H9 (cell line): ENCODE data around the gene VPS35L. TPM values are rescaled to one million over a fixed set of nuclear protein-coding genes. Genes with fewer than 3 reads are reported as not detected.
A peak's percentile ranks its signal among the peaks of the same experiment; 100 is the strongest.

Source experiments
- DNase-seq: peaks from one replicate; pipeline ENCODE4 v3.0.0-alpha.2; 2017
- H2AFZ ChIP-seq: one replicate; pipeline ENCODE4 v1.6.1; 2013; ENCODE audit warnings: mild to moderate bottlenecking, low read length, control low read depth, moderate library complexity
- H2AK5ac ChIP-seq: 2 replicates; pipeline ENCODE4 v1.6.1; 2013; ENCODE audit warnings: low read length, control low read depth, mixed read lengths; ENCODE audit not compliant: insufficient read length
- H2BK120ac ChIP-seq: one replicate; pipeline ENCODE4 v1.6.1; 2013; ENCODE audit warnings: low read depth, mild to moderate bottlenecking, low read length, control low read depth, inconsistent platforms; ENCODE audit not compliant: poor library complexity, severe bottlenecking
- H2BK12ac ChIP-seq: 2 replicates; pipeline ENCODE4 v1.6.1; 2013; ENCODE audit warnings: low read length, control low read depth, mixed read lengths, low read depth; ENCODE audit not compliant: insufficient read length
- H2BK15ac ChIP-seq: 2 replicates; pipeline ENCODE4 v1.6.1; 2013; ENCODE audit warnings: low read depth, low read length, control low read depth
- H2BK20ac ChIP-seq: one replicate; pipeline ENCODE4 v1.6.1; 2013; ENCODE audit warnings: low read depth, mild to moderate bottlenecking, low read length, control low read depth, inconsistent platforms; ENCODE audit not compliant: poor library complexity, severe bottlenecking
- H2BK5ac ChIP-seq: 2 replicates; pipeline ENCODE4 v1.6.1; 2013; ENCODE audit warnings: low read length, control low read depth, mixed read lengths; ENCODE audit not compliant: insufficient read length
- H3K14ac ChIP-seq: 2 replicates; pipeline ENCODE4 v1.6.1; 2013; ENCODE audit warnings: low read length, control low read depth; ENCODE audit not compliant: insufficient read depth
- H3K18ac ChIP-seq: 2 replicates; pipeline ENCODE4 v1.6.1; 2013; ENCODE audit warnings: low read depth, mild to moderate bottlenecking, mixed read lengths, low read length, control low read depth; ENCODE audit not compliant: insufficient read length
- H3K23ac ChIP-seq: 2 replicates; pipeline ENCODE4 v1.6.1; 2013; ENCODE audit warnings: low read length, control low read depth, mixed read lengths, low read depth; ENCODE audit not compliant: insufficient read length
- H3K23me2 ChIP-seq: 2 replicates; pipeline ENCODE4 v1.6.1; 2013; ENCODE audit warnings: low read depth, mild to moderate bottlenecking, mixed read lengths, low read length, control low read depth; ENCODE audit not compliant: insufficient read length, poor library complexity, severe bottlenecking
- H3K27ac ChIP-seq: 2 replicates; pipeline ENCODE4 v1.5.1; 2013; ENCODE audit warnings: low read length, control low read depth, mixed read lengths, low read depth; ENCODE audit not compliant: insufficient read length
- H3K27me3 ChIP-seq: 2 replicates; pipeline ENCODE4 v1.6.1; 2013; ENCODE audit warnings: low read length, control low read depth, inconsistent platforms; ENCODE audit not compliant: insufficient read depth
- H3K4ac ChIP-seq: 2 replicates; pipeline ENCODE4 v1.6.1; 2013; ENCODE audit warnings: low read depth, mild to moderate bottlenecking, control low read depth, inconsistent platforms, low read length, moderate library complexity
- H3K4me1 ChIP-seq: 2 replicates; pipeline ENCODE4 v1.6.1; 2013; ENCODE audit warnings: low read length, control low read depth, inconsistent platforms; ENCODE audit not compliant: insufficient read depth
- H3K4me2 ChIP-seq: 2 replicates; pipeline ENCODE4 v1.6.1; 2013; ENCODE audit warnings: low read length, control low read depth, mixed read lengths; ENCODE audit not compliant: insufficient read length, insufficient read depth
- H3K56ac ChIP-seq: 2 replicates; pipeline ENCODE4 v1.6.1; 2013; ENCODE audit warnings: low read depth, mild to moderate bottlenecking, mixed read lengths, low read length, control low read depth; ENCODE audit not compliant: insufficient read length
- H3K79me1 ChIP-seq: 2 replicates; pipeline ENCODE4 v1.6.1; 2013; ENCODE audit warnings: low read depth, mild to moderate bottlenecking, moderate library complexity, low read length, control low read depth, inconsistent platforms; ENCODE audit not compliant: insufficient read depth, poor library complexity, severe bottlenecking
- H3K79me2 ChIP-seq: 2 replicates; pipeline ENCODE4 v1.6.1; 2013; ENCODE audit warnings: low read length, control low read depth, inconsistent platforms; ENCODE audit not compliant: insufficient read depth
- H3K9ac ChIP-seq: 2 replicates; pipeline ENCODE4 v1.6.1; 2013; ENCODE audit warnings: low read length, control low read depth, mixed read lengths; ENCODE audit not compliant: insufficient read length; ENCODE audit errors: extremely low read depth
- H3K9me3 ChIP-seq: one replicate; pipeline ENCODE4 v1.6.1; 2013; ENCODE audit warnings: low read depth, low read length, inconsistent platforms; ENCODE audit not compliant: control insufficient read depth
- H3T11ph ChIP-seq: one replicate; pipeline ENCODE4 v1.6.1; 2013; ENCODE audit warnings: mild to moderate bottlenecking, low read length, control low read depth, inconsistent platforms
- H4K20me1 ChIP-seq: one replicate; pipeline ENCODE4 v1.6.1; 2013; ENCODE audit not compliant: control insufficient read depth, insufficient read length, insufficient read depth
- H4K5ac ChIP-seq: 2 replicates; pipeline ENCODE4 v1.6.1; 2013; ENCODE audit warnings: low read depth, mild to moderate bottlenecking, mixed read lengths, low read length, control low read depth; ENCODE audit not compliant: insufficient read length
- H4K8ac ChIP-seq: replicated peaks from 2 replicates; pipeline ENCODE4 v1.6.1; 2013; ENCODE audit warnings: low read length, control low read depth, mixed read lengths, low read depth; ENCODE audit not compliant: insufficient read length
- H4K91ac ChIP-seq: 2 replicates; pipeline ENCODE4 v1.6.1; 2013; ENCODE audit warnings: low read depth, mild to moderate bottlenecking, moderate library complexity, mixed read lengths, low read length, control low read depth; ENCODE audit not compliant: insufficient read length
- H3K27ac Mint-ChIP-seq, 3 experiments: 2 replicates in 2 of 3; 3 replicates in 1 of 3; pipeline ENCODE4 v1.8.0; 2020 to 2021; ENCODE audit warnings: mixed read lengths in 3 of 3, mild to moderate bottlenecking in 1 of 3, moderate library complexity in 1 of 3
- H3K27me3 Mint-ChIP-seq: 2 replicates; pipeline ENCODE4 v1.8.0; 2021; ENCODE audit warnings: low read depth, mild to moderate bottlenecking, moderate library complexity, mixed read lengths
- H3K36me3 Mint-ChIP-seq, 3 experiments: 2 replicates in 2 of 3; 3 replicates in 1 of 3; pipeline ENCODE4 v1.8.0; 2020 to 2021; ENCODE audit warnings: low read depth in 3 of 3, mixed read lengths in 3 of 3; ENCODE audit not compliant: insufficient read depth in 1 of 3
- H3K4me1 Mint-ChIP-seq, 2 experiments: 2 replicates each; pipeline ENCODE4 v1.8.0; 2020; ENCODE audit warnings: mixed read lengths in 2 of 2
- H3K4me3 Mint-ChIP-seq, 2 experiments: 2 replicates in 1 of 2; 3 replicates in 1 of 2; pipeline ENCODE4 v1.8.0; 2020 to 2021; ENCODE audit warnings: mild to moderate bottlenecking in 2 of 2, mixed read lengths in 2 of 2, moderate library complexity in 1 of 2
- H3K9me3 Mint-ChIP-seq, 2 experiments: 2 replicates in 1 of 2; 3 replicates in 1 of 2; pipeline ENCODE4 v1.8.0; 2020; ENCODE audit warnings: mild to moderate bottlenecking in 2 of 2, mixed read lengths in 2 of 2, moderate library complexity in 1 of 2
- WGBS: extraction: QIAGEN DNeasy Blood & Tissue Kit; methylation state at CpG from one replicate; pipeline ENCODE4 v1.1.7; 2013; ENCODE audit warnings: missing lambda C conversion rate, low lambda C conversion rate, mixed read lengths; ENCODE audit not compliant: insufficient read length; ENCODE audit errors: extremely low coverage; 5-methylcytosine and 5-hydroxymethylcytosine counted together
- total RNA-seq: library from RNA; stranded (reverse); gene quantifications from 2 replicates; pipeline ENCODE4 v1.2.1, GENCODE V29; 2021
- TF ChIP-seq, protein P1 (sequence below): fragments of 200-600 bp; sonication (generic); conservative IDR thresholded peaks from 3 replicates; pipeline ENCODE4 v1.8.0; 2021; ENCODE audit warnings: antibody characterized with exemption, mild to moderate bottlenecking

The VPS35L gene
- total RNA-seq, 1 experiment from 2014 or later, result 58.4 TPM

DNA sequence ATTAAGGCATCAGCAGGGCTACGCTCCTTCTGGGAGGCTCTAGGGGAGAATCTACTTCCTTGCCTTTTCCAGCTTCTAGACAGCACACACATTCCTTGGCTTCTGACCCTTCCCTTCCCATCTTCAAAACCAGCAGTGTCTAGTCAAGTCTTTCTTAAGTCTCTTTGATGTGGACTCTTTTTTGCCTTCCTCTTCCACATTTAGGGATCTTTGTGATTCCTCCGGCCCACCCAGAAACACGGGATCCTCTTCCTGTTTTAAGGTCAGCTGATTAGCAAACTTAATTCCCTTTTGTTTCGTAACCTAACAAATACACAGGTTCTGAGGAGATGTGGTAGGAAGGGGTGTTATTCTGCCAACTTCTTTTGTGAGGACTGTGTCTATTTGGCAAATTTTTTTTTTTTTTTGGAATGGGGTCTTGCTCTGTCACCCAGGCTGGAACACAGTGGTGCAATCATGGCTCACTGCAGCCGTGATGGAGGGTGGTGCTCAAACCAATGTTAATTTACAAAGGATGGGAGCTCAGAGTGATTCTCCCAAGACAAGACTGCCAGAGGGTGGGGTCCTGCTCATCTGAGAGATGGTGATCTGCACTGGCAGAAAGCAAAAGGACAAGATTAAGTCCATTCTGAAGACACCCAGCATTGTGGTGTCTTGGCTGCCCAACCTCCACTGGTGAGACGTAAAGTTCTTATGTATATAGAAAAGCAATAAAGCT, 147.8 kb downstream of the VPS35L start:
- peaks cover 65 to 95% (median 92%) of the 10 kb centered on the region in 3 experiments for H3K36me3 Mint-ChIP-seq

More for the DNA sequence above, 147.8 kb downstream of the VPS35L start:
- H3K9me3 ChIP-seq, result no peaks in the 10 kb centered on the region
- H4K91ac ChIP-seq, result no peak overlapping the region
- no peak overlapping the region for H2AK5ac ChIP-seq
- H4K5ac ChIP-seq, result no peak overlapping the region
- H2BK12ac ChIP-seq, result no peak overlapping the region
- H3K27ac ChIP-seq, result no peak overlapping the region
- TF ChIP-seq, protein P1, sequence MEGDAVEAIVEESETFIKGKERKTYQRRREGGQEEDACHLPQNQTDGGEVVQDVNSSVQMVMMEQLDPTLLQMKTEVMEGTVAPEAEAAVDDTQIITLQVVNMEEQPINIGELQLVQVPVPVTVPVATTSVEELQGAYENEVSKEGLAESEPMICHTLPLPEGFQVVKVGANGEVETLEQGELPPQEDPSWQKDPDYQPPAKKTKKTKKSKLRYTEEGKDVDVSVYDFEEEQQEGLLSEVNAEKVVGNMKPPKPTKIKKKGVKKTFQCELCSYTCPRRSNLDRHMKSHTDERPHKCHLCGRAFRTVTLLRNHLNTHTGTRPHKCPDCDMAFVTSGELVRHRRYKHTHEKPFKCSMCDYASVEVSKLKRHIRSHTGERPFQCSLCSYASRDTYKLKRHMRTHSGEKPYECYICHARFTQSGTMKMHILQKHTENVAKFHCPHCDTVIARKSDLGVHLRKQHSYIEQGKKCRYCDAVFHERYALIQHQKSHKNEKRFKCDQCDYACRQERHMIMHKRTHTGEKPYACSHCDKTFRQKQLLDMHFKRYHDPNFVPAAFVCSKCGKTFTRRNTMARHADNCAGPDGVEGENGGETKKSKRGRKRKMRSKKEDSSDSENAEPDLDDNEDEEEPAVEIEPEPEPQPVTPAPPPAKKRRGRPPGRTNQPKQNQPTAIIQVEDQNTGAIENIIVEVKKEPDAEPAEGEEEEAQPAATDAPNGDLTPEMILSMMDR, result no peak
- H4K20me1 ChIP-seq, result peaks cover 3% of the 10 kb centered on the region
- H3K9ac ChIP-seq, result no peak overlapping the region
- H3K4ac ChIP-seq, result no peak overlapping the region
- WGBS, result no CpG with 5 or more reads among the region's 6 CpGs
- H3K79me1 ChIP-seq, result peaks cover 2% of the 10 kb centered on the region
- DNase-seq, result no peak
- no peak overlapping the region for H4K8ac ChIP-seq
- H2BK20ac ChIP-seq, result no peak overlapping the region
- H3K27me3 ChIP-seq, result no peaks in the 10 kb centered on the region
- no peak overlapping the region for H2BK15ac ChIP-seq
- no peak overlapping the region for H3K14ac ChIP-seq
- Mint-ChIP-seq H3K4me1 (peaks cover 1 to 12% of the 10 kb centered on the region in 2 experiments), H3K27me3 (no peaks in the 10 kb centered on the region), H3K4me3 (no peak overlapping the region), H3K9me3 (peaks cover 0 to 2% of the 10 kb centered on the region in 2 experiments; a peak in 1 of 5 replicates), H3K27ac (peak overlapping the region in 1 of 3 experiments; percentile 28; a peak in 1 of 7 replicates)
- H2AFZ ChIP-seq, result no peak overlapping the region
- no peaks in the 10 kb centered on the region for H3K23me2 ChIP-seq
- no peak overlapping the region for H2BK120ac ChIP-seq
- no peak overlapping the region for H3K18ac ChIP-seq
- no peak overlapping the region for H3K23ac ChIP-seq
- no peaks in the 10 kb centered on the region for H3K4me1 ChIP-seq
- H3K79me2 ChIP-seq, result 0 out of 2 replicates have a peak, but pooled peaks cover 2% of the 10 kb centered on the region
- H3T11ph ChIP-seq, result no peak overlapping the region
- no peak overlapping the region for H2BK5ac ChIP-seq
- H3K4me2 ChIP-seq, result no peak overlapping the region
- H3K56ac ChIP-seq, result no peak overlapping the region
